ENCODE measurements around the gene MEOX1.

Gene MEOX1

GRCh38 chr17:43702637-43703036, 40.9 kb upstream of the MEOX1 start:
- no peaks in the 10 kb centered on the region for H3F3A ChIP-seq (ENCODE audit: insufficient read depth)
- H3K27ac ChIP-seq (ENCODE audit: low read depth, low read length): no peak overlapping the region
- no peaks in the 10 kb centered on the region for H4K20me1 ChIP-seq (ENCODE audit: low read depth, low read length)
- no peaks in the 10 kb centered on the region for H3K79me2 ChIP-seq (ENCODE audit: insufficient read depth, low read length)
- no peaks in the 10 kb centered on the region for H3K27me3 ChIP-seq (ENCODE audit: low read length)
- no peak overlapping the region for H3K9ac ChIP-seq (ENCODE audit: low read length)
- H3K9me2 ChIP-seq (replicated peaks; ENCODE audit: insufficient read depth, low read length): no peaks in the 10 kb centered on the region
- no peaks in the 10 kb centered on the region for H3K9me3 ChIP-seq (ENCODE audit: insufficient read depth, low read length)
- no peak overlapping the region for H2AFZ ChIP-seq (ENCODE audit: low read depth, low read length, severe bottlenecking)
- H3K4me3 ChIP-seq (ENCODE audit: insufficient read depth, low read length, poor library complexity, severe bottlenecking): no peak overlapping the region
- H3K36me3 ChIP-seq (ENCODE audit: low read length): no peaks in the 10 kb centered on the region
- TF ChIP-seq EZH2phosphoT487 (conservative IDR thresholded peaks at IDR 0.05; ENCODE audit: low read length) (no peak), CTCF (IDR thresholded peaks at IDR 0.05; ENCODE audit: insufficient read depth, low read length, poor library complexity, severe bottlenecking) (no peak)
- H3K4me2 ChIP-seq (ENCODE audit: low read depth, low read length, poor library complexity, severe bottlenecking): no peak overlapping the region

DNA sequence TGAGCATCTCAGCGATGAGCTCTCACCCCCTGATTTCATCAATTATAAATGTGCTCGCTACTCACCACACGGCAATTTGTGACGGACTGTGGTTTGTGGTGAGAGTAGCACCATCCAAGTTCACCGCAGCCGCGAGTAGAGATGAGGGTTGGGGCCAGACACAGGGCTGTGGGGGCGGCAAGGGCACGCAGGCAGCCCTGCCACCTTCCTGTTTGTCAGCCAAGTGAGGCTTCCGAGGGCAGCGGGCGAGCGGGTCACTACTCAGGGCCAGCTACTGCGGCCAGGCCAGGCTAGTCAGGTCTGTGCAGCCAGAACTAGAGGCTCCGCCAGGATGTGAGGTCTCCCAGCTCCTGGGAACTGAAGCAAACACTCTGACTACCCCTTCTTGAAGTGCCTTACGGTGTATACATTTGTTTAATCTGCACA, 39.6 kb upstream of the MEOX1 start:
- Histone ChIP-seq H3K4me3 (ENCODE audit: insufficient read depth, low read length, poor library complexity, severe bottlenecking) (no peak overlapping the region), H3K27ac (ENCODE audit: low read depth, low read length) (no peak overlapping the region), H3K9me2 (replicated peaks; ENCODE audit: insufficient read depth, low read length) (no peaks in the 10 kb centered on the region), H2AFZ (ENCODE audit: low read depth, low read length, severe bottlenecking) (no peak overlapping the region), H3K36me3 (ENCODE audit: low read length) (no peaks in the 10 kb centered on the region), H3K9me3 (ENCODE audit: insufficient read depth, low read length) (no peaks in the 10 kb centered on the region), H3K79me2 (ENCODE audit: insufficient read depth, low read length) (no peaks in the 10 kb centered on the region), H3K27me3 (ENCODE audit: low read length) (no peaks in the 10 kb centered on the region), H3K9ac (ENCODE audit: low read length) (no peak overlapping the region), H3F3A (ENCODE audit: insufficient read depth) (no peaks in the 10 kb centered on the region), H4K20me1 (ENCODE audit: low read depth, low read length) (no peaks in the 10 kb centered on the region), H3K4me2 (ENCODE audit: low read depth, low read length, poor library complexity, severe bottlenecking) (no peak overlapping the region)
- TF ChIP-seq EZH2phosphoT487 (conservative IDR thresholded peaks at IDR 0.05; ENCODE audit: low read length) (no peak), CTCF (IDR thresholded peaks at IDR 0.05; ENCODE audit: insufficient read depth, low read length, poor library complexity, severe bottlenecking) (no peak)

- Histone ChIP-seq H2AFZ (ENCODE audit: low read depth, low read length, severe bottlenecking) (no peak overlapping the region), H3K36me3 (ENCODE audit: low read length) (no peaks in the 10 kb centered on the region), H3F3A (ENCODE audit: insufficient read depth) (no peaks in the 10 kb centered on the region), H3K9me2 (replicated peaks; ENCODE audit: insufficient read depth, low read length) (no peaks in the 10 kb centered on the region), H3K27ac (ENCODE audit: low read depth, low read length) (no peak overlapping the region), H3K9me3 (ENCODE audit: insufficient read depth, low read length) (no peaks in the 10 kb centered on the region), H3K9ac (ENCODE audit: low read length) (no peak overlapping the region), H4K20me1 (ENCODE audit: low read depth, low read length) (no peaks in the 10 kb centered on the region), H3K4me2 (ENCODE audit: low read depth, low read length, poor library complexity, severe bottlenecking) (no peak overlapping the region), H3K79me2 (ENCODE audit: insufficient read depth, low read length) (no peaks in the 10 kb centered on the region), H3K27me3 (ENCODE audit: low read length) (no peaks in the 10 kb centered on the region), H3K4me3 (ENCODE audit: insufficient read depth, low read length, poor library complexity, severe bottlenecking) (no peak overlapping the region)
- TF ChIP-seq CTCF (IDR thresholded peaks at IDR 0.05; ENCODE audit: insufficient read depth, low read length, poor library complexity, severe bottlenecking) (no peak), EZH2phosphoT487 (conservative IDR thresholded peaks at IDR 0.05; ENCODE audit: low read length) (no peak)
Measured at GRCh38 chr17:43699438-43699756, 37.7 kb upstream of the MEOX1 start.

Measured in SU-DHL-6 (cell line).